ENCODE data around the gene MORF4L1.
"Not testable (repeated sequence)": the region's sequence is repeated elsewhere in the genome, so short reads cannot be mapped to it uniquely, and the experiment has no call there.

MORF4L1 gene

DNA sequence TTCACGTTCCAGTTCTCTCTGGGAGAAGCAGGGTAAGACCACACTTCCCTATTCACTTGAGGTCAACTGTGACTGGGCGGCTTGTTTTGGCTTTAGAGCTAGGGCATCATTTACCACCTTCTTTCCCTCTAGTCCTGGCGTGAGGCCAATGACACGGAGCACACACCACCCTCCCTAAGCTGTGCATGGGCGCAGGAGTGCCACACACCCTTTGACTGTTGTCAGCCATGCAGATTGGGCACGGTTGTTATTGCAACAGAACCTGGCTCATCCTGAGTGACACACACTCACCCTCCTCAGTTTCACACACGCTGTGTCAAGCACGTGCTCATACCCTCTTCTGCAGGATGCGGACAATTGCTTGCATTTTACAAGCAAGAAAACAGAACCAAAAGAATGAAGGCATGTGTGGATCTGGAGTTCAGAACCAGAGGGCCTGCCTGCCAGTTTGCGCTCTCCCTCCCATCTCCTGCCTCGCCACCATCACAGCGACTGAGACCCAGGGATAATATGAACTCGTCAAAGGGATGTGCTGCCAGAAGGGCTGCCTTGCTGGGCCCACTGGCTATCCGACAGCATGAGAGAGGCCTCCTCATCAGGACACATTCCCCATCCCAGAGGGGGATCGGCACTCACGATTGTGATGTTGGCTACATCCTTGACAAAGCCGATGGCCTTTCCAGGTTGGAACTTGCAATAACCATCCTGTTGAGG lies 54.5 kb downstream of the MORF4L1 start:
- DNase-seq = no peak

DNA sequence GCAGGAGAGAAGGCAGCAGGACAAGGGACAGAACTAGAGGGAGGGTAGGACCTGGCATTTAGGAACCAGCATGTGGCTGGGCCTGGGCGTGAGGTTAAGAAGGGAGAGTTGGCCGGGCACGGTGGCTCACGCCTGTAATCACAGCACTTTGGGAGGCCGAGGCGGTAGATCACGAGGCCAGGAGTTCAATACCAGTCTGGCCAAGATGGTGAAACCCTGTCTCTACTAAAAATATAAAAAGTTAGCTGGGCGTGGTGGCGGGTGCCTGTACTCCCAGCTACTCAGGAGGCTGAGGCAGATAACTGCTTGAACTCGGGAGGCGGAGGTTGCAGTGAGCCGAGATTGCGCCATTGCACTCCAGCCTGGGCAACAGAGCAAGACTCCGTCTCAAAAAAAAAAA lies 55.5 kb downstream of the MORF4L1 start:
- DNase-seq = not testable (repeated sequence)

DNA sequence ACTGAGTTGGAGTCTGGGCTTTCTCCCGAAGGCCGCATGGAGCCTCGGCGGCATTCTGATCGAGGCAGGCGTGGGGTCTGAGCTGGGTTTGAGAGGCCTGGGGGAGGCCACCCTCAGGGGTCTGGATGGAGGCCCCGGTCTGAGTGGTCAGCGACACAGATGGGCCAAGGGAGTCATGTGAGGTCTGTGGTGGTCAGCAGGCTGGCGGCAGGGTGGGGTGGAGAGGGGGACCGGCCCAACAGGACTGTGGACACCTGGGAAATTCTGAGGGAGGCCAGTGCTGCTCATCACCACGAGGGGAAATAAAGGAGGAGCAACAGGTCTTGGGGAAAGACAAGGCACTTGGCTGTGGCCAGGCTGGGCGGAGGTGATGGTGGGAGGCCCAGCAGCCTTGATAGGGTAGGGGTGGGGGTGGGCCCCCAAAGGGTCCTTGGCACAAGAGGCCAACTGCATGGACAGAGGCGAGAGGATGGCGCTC lies 56.0 kb downstream of the MORF4L1 start:
- no peak for DNase-seq

DNA sequence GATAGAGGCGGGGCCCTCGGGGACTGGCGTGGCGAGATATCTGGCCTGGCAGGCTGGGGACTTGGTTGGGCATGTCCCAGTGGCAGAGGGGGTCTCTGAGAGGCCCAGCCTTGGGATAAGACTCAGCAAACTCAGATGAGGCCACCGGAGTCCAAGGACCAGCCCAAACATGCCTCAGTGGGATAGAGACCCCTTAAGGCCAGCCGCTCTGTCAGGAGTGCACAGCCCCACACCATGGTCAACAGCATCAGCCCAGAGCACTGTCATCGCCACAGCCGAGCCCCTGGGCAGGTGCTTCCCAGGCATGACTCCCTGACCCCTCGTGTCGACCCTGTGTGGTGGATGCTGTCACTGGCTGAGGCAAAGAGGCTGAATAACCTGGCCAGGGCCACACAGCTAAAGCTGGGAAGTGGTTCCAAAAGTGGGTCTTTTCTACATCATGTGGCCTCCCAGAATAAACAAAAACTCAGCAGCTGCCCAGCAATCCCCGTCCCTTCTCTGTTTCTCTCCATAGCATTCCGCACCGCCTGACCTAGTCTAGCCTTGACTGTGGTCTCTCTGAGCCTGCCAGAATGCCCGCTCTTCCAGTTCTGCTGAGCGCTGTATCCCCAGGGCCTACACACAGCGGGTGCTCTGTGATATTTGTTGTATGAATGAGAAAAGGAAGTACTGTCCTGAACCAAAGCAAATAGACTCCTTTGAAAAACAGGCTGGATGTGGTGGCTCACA lies 57.0 kb downstream of the MORF4L1 start:
- DNase-seq = no peak

DNA sequence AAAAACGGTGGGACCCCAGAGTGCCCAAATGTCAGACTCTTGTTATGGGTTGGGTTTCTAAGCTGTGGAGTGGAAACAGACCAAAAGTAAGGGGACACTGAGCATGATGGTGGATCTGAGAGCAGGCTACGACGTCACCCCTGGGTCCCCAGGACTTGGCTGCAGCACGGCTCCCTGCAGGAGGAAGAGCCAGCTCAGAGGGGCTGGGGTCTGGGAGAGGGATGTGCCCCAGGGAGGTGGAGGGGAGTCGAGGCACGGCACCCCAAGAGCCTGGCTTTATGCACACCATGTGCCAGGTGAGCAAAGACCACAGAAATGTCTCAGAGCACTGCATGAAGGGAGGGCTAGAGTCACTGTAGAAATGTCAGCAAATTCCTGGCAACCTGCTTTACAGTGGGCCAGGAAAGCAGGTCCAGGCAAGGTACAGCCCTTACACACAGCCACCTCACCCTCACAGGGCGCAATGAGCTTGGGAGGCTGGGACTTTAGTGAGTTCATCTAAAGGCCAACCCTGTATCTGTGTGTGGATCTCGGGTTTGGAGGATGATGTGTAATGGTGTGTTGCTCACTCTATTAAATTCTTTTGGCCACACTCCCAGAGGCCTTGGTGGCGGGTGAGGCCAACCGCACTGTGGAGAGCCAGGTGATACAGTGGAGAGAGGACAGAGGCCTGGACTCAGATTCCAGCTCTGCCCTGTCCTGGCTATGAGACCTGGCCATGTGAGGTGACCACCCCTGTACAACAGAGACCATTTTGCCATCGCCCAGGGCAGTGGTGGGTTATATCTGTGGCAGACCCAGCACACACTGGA lies 58.1 kb downstream of the MORF4L1 start:
- no peak for DNase-seq

DNA sequence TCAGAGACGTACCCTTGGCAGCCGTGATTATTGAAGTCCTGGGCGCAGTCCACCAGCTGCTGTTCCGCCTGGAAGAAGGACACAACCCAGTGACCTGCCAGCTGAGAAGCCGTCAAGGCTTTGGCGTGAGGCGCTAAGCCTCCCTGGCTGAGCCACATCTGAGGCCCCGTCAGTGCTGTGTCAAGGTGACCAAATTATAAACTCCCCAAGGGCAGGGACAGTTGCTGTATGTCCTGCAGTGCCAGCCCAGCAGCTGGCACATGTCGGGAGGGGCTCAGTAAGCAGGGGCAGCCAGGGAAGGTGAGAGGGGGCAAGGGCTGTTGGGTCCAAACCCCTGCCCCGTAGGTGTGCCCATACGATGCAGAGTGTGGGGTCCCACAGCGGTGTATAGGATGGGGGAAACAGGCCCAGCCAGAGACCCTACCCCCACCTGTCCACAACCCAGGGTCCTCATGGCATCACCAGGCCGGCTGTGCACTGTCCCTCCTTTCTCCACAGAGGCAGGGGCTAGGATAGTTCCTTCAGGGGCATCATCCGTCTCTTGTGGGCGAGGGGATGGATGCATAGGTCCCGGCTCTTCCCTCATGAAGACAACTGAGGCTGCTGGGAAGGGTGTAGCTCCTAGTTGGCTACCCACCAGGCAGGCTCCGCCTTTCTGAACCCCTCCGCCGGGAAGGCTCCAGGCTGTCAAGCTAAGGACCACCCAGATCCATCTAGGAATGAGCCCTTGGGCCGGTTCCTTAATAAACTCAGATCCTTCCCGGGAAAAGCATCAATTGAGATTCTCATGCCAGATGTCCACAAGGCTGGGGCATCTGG lies 59.0 kb downstream of the MORF4L1 start:
- no peak for DNase-seq

DNA sequence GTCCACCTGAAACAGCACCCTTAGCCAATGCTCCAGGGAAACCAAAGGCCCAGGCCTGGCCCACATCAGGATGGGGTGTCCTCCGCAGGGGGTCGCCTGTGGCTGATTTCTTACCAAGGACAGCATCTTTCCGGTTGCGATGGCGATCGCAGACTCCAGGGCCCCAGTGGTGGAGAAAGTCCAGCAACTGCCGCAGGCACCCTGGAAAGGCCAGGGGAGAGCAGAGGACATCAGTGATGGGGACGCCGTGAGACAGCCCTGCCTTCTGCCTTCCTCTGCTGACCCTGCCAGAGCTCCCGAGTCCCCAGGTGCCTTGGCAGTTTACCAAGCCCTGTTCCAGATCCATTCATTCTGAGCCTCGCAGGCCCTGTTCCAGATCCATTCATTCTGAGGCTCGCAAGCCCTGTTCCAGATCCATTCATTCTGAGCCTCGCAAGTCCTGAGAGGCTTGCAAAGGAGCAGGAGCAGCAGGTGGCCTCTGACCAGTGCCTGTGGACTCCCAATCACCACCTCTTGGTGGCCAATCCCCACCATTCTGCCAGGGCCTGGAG lies 59.6 kb downstream of the MORF4L1 start:
- no peak for DNase-seq

DNA sequence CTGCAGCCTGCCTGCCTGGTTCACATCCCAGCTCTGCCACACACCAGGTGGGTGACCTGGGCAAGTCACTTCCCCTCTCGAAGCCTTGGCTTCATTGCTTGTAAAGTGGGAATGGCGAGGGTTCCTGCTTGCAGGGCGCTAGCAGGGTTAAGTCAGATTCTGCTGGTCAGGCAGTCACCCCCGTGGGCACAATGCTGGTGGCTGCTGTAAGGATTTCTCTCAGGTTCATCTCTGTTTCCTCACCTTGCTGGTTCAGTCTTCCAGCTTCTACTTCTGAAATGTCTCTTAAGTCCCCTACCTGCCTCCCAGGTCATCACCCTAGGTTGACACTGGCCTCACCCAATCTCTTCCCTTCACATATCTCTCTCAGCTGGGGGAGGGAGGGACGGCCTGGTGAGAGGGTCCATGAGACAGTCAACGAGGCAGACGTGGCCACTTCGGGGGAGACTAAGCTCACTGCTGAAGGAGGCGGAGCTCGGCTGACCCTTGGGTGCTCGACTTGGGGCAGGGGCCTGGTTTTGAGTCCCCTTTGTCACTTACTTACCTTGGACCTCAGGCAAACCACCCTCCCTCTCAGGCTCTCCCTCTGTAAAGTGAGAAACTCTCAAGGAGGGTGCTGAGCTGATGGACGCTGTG lies 60.6 kb downstream of the MORF4L1 start:
- no peak for DNase-seq

DNA sequence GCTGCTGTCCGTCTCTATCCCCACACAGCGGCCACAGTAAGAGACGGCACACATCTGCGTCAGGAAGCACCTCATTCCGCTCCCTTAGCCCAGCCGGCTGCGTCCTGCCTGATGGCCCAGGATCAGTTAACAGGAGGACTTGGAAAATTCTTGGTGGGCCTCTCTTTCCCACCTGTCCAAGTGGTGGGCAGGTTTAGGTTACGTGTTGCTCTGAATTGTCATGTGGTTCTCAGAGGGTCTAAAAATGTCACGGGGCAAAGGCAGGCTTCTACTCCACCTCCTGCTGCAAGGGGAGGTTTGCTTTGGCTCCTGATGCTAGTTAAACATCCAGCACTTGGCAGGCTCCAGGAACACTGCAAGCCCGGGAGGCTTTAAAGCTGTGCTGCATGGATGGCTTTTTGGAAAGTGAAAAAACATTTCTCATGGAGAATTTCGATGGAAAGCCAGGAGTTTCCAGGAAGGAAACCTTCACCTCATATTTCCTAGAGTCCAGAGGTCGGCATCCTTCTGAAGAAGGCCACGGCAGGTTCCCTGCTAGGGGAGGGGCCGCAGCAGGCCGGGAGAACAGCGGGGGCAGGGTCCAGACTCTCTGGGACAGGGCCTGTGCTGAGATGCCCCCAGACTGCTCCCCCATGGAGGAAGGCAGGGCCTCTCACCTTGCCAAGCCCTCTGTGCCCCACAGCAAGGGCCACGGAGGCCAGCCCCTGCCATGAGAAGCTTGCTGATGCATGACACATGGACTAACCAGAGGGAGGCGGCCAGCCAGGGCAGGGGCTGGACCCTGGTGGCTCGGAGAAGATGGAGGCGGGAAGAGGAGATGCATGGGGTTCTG lies 61.3 kb downstream of the MORF4L1 start:
- DNase-seq = no peak

DNA sequence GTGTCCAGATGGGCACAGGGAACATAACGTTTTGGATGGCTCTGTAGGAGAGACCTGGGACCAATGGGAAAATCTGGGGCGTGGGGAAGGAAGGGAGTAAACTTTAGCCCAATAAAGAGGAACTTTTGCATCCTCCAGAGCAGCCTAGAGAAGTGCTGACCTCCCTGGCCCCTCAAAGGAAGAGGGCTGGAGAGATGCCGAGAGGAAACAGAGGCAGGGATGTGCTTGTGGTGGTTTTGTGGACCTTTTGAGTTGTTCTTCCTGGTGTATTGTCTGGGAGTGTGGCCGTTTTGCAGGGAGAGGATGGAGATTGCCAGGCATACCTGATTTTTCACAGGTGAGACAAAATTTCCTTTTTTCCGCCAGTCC lies 61.9 kb downstream of the MORF4L1 start:
- DNase-seq = no peak

DNA sequence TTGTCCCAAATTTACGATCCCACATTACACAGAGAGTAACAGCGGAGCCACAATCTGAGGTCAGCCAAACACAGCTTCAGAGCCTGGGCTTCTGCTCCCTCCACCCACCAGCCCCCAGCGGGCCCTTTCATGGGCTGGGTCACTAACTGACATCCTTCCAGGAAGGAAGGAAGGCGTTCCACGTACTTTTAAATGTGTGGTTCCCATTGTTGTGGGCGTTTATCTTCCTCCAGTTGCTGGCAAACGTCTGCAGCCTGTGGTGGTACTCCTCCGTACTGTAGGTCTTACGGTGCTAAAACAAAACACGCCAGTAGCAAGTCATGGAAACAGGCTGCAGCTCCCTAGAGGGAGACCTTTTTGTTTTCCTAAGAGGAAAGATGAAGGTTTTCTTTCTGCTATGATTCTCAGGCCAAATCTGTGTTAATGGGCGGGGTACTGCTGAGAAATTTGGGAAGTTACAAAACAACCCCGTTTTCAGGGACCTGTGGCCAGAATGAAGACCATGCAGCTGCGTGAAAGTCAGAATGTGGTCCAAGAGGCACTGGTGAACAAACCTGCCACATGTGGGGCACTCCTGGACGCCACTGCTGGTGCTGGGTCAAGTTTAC lies 64.5 kb downstream of the MORF4L1 start:
- DNase-seq = no peak

DNA sequence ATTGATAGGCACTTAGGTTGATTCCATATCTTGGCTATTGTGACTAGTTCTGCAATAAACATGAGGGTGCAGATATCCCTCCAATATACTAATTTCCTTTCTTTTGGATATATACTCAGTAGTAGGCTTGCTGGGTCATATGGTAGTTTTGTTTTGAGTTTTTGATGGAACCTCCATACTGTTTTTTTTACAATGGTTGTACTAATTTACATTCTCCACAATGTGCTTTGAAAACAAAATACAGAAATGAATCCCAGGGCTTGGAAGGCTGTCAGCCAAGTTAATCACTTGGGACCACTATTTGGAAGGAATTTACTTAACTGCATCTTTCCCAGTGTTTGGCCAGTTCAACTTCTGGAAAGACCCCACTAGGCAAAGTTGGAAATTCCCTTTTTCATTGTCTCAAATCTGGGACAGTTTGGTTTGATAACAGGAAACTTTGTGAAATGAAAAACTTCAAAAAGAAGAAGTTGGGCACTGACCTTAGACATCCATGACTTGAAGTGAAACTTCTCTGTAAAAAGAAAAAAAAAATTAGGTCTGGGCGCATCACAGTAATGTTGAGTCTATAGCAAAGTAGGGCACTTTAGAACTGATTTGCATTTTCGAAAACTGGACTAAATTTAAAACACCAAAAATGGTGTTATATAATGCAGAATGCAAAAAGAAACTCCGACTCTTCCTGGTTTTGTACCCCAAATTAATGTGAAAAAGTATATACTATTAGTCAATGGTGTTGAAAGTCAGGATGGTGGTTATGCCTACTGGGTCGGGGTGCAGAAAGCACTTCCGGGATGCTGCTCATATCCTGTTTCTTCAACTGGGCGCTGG lies 66.2 kb downstream of the MORF4L1 start:
- DNase-seq = no peak

DNA sequence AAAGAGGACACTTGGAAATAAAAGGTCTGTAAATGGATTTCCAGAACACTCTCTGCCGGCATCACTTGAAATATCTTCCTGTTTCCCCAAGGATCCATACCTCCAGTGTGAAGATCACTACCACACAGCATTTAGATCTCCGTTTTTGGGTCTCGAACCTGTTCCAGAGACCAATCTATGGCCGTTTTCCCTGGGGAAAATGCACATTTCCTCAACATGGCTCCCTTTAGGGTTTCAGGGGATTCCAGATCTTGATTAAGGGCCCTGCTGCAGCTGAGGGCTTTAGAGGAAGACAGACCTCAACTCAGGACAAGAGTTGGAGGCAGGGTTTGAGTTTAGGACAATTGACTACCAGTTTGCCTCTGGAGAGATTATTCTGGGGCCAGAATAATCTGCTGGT lies 70.1 kb downstream of the MORF4L1 start:
- no peak for DNase-seq

DNA sequence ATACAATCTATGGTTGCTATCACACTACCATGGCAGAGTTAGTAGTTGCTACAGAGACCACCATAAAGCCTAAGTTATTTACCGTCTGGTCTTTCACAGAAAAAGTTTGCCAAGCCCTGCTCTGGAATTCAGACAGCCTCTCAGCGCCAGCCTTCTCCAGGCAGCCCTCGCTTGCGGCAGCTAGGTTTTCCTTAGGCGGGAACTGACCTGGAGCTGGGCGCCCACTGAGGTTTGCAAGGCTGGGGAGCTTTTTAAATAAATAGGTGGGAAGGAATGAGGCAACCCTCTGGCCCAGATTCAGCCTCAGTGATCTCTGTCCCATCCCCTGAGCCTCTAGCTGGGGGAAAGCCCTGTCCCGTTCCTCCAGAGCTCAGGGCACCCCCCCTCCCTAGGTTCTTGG lies 71.0 kb downstream of the MORF4L1 start:
- no peak for DNase-seq

DNA sequence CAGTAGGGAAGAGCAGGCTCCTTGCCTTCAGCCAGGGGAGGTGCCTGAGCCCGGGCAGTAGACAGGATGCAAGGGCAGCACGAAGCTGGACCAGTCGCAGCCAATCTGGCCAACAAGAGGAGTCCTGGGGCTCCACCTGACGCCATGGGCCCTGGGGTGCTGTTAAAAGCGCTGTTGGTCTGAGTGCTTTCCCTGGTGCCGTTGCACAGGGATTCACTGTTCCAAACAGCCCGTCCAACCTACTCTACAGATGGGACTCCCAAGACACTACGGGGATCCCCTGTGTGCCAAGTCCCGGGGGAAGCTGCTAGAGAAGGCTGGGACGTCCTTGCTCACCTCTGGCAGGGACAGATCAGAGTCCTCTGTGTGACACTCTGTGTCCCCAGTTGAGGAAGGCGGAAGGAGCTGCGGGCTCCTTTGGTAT lies 71.5 kb downstream of the MORF4L1 start:
- no peak for DNase-seq

DNA sequence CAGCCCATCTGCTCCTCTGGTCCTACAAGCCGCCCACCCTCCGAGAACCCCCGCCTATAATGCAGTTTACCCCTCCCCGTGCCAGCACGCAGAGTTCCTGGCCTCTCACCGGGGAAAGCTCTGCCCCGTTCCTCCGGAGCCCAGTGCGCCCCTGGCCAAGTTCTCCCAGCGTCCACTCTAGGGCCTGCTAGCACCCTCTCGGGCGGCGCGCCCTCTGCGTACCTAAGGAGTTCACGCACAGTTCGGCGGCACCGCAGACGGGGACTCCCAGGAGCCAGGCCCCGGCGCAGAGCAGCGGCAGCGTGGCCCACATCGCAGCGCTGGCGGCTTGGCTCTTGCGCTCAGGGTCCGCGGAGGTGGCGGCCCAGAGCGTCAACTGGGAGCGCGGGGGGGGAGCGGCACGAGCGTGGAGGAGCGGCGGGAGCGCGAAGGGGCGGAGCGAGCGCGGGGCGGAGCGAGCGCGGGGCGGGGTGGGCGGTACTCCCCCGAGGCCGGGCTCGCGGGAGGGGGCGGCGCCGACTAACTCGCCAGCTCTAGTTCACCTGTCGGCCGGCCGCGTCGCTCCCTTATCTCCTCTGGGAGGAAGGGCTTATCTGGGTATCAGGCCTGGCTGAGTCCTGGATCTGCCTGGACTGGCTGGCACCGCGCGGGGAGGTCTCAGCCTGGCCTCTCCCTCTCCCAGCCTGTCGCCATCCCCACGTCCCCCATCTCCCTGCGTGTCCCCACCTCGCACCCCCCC lies 72.1 kb downstream of the MORF4L1 start, which contains the start of gene CTSH:
CTSH (minus strand) TSS at position 378 of the 739 bp plus-strand sequence; CDS start at position 313, 65 bp downstream.
- peak; percentile 15 to 72 (median 62) for DNase-seq

DNA sequence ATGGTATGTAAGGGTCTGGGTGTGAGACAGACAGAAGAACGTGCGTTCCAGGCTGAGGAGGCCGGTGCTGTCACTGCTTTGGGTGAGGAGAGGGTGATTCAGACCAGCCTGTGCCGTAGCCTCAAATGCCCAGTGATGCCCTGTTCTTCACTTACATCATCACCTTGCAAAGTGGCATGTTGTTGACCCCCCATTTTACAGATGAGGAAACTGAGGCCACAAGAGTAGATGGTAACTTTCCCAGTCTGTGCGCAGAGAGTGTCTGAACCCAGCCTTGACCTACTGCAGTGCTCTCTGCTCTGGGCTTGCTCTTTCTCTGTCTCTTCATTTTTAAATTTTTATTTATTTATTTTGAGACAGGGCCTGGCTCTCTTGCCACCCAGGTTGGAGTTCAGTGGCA lies 73.8 kb downstream of the MORF4L1 start:
- DNase-seq = no peak

DNA sequence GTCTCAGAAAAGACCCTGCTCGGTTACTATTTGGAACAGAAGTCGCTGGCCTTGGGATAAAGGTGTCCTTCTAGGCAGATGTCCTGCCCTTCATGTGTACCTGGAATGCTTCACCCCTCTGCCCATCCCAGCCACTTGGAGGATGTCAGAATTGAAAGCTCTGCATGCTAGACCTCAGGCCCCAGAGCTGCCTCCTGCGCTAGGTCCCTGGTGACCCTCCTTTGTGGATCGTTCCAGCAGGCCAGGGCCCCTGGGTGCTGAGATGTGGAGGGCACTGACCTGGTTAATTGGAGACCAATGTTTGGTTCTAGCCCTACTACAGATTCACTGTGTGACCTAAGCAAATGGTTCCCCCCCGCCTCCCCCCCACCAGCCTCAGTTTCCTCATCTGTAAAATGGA lies 74.8 kb downstream of the MORF4L1 start:
- DNase-seq = no peak
